Regular cardiac myocyte (primary cell): ENCODE measurements around the gene FCRL1. TPM values are rescaled to one million over a fixed set of nuclear protein-coding genes. Genes with fewer than 3 reads are reported as not detected.

Experiments used
- total RNA-seq: library from RNA; depleted of rRNA; stranded (reverse); fragments of >200 nt; gene quantifications from 2 replicates; pipeline ENCODE4 v1.2.3, GENCODE V29; 2014

FCRL1 gene, protein sequence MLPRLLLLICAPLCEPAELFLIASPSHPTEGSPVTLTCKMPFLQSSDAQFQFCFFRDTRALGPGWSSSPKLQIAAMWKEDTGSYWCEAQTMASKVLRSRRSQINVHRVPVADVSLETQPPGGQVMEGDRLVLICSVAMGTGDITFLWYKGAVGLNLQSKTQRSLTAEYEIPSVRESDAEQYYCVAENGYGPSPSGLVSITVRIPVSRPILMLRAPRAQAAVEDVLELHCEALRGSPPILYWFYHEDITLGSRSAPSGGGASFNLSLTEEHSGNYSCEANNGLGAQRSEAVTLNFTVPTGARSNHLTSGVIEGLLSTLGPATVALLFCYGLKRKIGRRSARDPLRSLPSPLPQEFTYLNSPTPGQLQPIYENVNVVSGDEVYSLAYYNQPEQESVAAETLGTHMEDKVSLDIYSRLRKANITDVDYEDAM
- total RNA-seq = not detected in 2 replicates

DNA sequence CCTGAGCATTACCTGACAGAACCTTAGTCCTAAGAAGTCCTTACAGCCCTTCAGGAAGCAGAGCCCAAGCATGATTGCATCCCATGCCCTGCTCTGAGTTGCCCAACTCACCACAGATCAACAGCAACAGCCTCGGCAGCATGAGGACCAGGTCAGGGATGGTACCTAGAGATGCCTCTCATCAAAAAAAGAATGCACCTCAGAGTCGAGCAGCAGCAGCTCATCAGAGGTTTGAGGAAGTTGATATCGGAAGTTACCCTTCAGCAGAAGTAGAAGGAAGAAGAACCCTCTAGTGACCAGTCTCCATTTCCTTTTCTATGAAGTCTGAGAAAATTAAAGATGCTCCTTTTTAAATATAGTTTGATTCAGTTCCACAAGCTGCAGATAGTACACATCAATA lies at the start of gene FCRL1:
FCRL1 (minus strand) TSS at position 225 of the 400 bp plus-strand sequence; CDS start at position 142, 83 bp downstream.

DNA sequence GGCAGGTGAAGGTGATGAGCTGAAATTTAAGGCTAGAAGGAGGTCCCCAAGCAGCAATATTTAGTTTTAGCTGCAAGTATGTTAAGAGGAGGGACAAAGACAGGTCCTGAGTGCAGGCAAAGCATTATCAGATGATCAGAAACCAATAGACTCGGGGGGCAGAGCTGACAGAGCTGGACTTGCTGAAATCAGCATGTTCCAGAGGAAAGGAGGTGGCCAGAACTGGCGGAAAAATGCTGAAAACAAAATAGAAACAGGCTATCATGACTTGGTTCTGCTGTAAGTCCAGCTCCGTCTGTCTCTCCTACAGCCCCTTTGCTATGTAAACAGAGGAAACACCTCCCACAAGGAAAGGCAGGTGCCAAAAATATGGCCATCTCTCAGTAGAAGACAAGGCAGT lies 21.8 kb upstream of the FCRL1 start, which contains the start of gene CD5L:
CD5L (minus strand) TSS at position 101 of the 400 bp plus-strand sequence. CDS start 107 bp downstream, outside the sequence.

DNA sequence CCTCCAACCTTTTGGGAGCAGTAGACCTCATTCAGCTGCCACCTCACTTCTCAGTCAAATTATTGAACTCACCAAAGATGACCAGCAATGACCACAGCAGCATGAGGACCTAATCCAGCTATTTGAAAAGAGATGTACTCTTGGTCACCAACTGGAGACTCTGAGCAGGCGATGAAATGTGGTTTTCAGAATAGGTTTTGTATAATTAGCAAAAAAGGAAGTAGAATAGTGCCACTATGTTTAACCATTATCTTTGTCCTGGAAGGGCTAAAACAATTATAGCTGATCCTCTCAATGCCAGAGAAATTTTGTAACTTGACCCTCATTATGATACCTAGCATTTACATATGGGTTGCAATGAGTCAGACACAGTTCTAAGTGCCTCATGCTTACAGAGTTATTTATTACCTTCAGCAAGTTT lies 42.9 kb downstream of the FCRL1 start, which contains the start of gene FCRL2:
FCRL2 (minus strand) TSS at position 162 of the 421 bp plus-strand sequence; CDS start at position 103, 59 bp downstream.

Other genes with a start within 250 kb of the FCRL1 start
- gene FCRL4, start 222.0 kb downstream of the FCRL1 start, total RNA-seq = not detected in 2 replicates
- gene FCRL3, start 119.4 kb downstream of the FCRL1 start, total RNA-seq = not detected in 2 replicates
- gene FCRL2, start 43.0 kb downstream of the FCRL1 start, total RNA-seq = not detected in 2 replicates
- not detected in 2 replicates for gene CD5L, start 21.7 kb upstream of the FCRL1 start, total RNA-seq
- 92.4 and 146 TPM in 2 replicates for gene KIRREL1, start 173.5 kb upstream of the FCRL1 start, total RNA-seq